DND-41 (cell line): ENCODE results near the gene NEURL3.
"Not testable (repeated sequence)": the region's sequence is repeated elsewhere in the genome, so short reads cannot be mapped to it uniquely, and the experiment has no call there.

Experiments
- ATAC-seq: fragments of 200-7000 bp; cut with Tn5 transposase; 3 replicates; pipeline ENCODE4 v1.9.1; 2021; ENCODE audit warnings: low read depth; ENCODE audit not compliant: insufficient read depth
- DNase-seq: peaks from one replicate; pipeline ENCODE4 v3.0.0-alpha.2; 2020
- H2AFZ ChIP-seq: 2 replicates; pipeline ENCODE4 v1.6.0; 2012; ENCODE audit warnings: low read depth, low read length
- H3K27ac ChIP-seq: 2 replicates; pipeline ENCODE4 v1.5.1; 2012; ENCODE audit warnings: low read length, inconsistent platforms
- H3K27me3 ChIP-seq: fragments of 200-600 bp; sonication (generic); 2 replicates; pipeline ENCODE4 v1.6.0; 2012; ENCODE audit warnings: low read length, mild to moderate bottlenecking, inconsistent platforms; ENCODE audit not compliant: insufficient read depth, poor library complexity
- H3K36me3 ChIP-seq: 2 replicates; pipeline ENCODE4 v1.5.1; 2012; ENCODE audit warnings: low read length, inconsistent platforms; ENCODE audit not compliant: insufficient read depth
- H3K4me1 ChIP-seq: 2 replicates; pipeline ENCODE4 v1.5.1; 2012; ENCODE audit warnings: mild to moderate bottlenecking, low read length; ENCODE audit not compliant: insufficient read depth
- H3K4me2 ChIP-seq: 2 replicates; pipeline ENCODE4 v1.6.0; 2012; ENCODE audit warnings: mild to moderate bottlenecking, moderate library complexity, low read length, inconsistent platforms; ENCODE audit not compliant: insufficient read depth
- H3K4me3 ChIP-seq, 2 experiments: fragments of 200-600 bp in 1 of 2; shearing (Covaris generic) in 1 of 2; 2 replicates each; pipeline ENCODE4 v1.5.1; 2012 to 2016; ENCODE audit warnings: inconsistent platforms in 2 of 2, low read length in 2 of 2, mild to moderate bottlenecking in 2 of 2, low read depth in 1 of 2, moderate library complexity in 1 of 2
- H3K79me2 ChIP-seq: 2 replicates; pipeline ENCODE4 v1.6.0; 2012; ENCODE audit warnings: low read length, inconsistent platforms; ENCODE audit not compliant: insufficient read depth
- H3K9ac ChIP-seq: 2 replicates; pipeline ENCODE4 v1.6.0; 2012; ENCODE audit warnings: low read depth, mild to moderate bottlenecking, inconsistent platforms, low read length, moderate library complexity
- H3K9me3 ChIP-seq: 2 replicates; pipeline ENCODE4 v1.5.1; 2012; ENCODE audit warnings: low read length, moderate library complexity, mild to moderate bottlenecking, inconsistent platforms; ENCODE audit not compliant: insufficient read depth, severe bottlenecking
- H4K20me1 ChIP-seq: 2 replicates; pipeline ENCODE4 v1.6.0; 2012; ENCODE audit warnings: low read length; ENCODE audit not compliant: insufficient read depth
- EZH2 ChIP-seq: IDR thresholded peaks from 3 replicates; pipeline ENCODE4 v1.6.1; 2012; ENCODE audit warnings: borderline replicate concordance, low read depth, mild to moderate bottlenecking, moderate library complexity, low read length, inconsistent platforms; ENCODE audit not compliant: severe bottlenecking
- TF ChIP-seq, protein P1 (sequence below): IDR thresholded peaks from 2 replicates; pipeline ENCODE4 v1.5.1; 2012; ENCODE audit warnings: borderline replicate concordance, low read length, moderate library complexity, mild to moderate bottlenecking; ENCODE audit not compliant: poor library complexity, severe bottlenecking; ENCODE audit errors: extremely low read depth

The NEURL3 gene

DNA sequence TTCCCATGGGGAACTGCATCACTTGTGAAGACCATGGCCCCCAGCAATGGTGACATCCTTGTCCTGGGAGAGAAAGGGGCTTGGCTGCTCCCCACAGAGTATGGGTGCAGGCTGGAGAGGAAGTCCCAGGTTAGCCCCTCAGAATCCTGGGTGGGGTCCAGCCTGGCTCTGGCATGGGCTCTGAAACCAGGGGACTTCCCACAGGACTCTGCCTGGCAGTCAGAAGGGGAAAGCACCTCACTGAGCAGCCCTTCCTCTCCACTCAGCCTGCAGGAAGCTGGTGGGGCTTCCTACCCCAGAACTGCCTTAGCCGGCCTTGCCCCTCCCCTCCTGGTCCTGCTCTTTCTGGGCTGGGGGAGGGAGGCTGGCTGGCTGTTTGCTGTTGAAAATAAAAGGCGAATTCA is 3.7 kb downstream of the NEURL3 start:
- ATAC-seq (peak; percentile 59; the same call in 2 of the 3 replicates), DNase-seq (no peak)
- Histone ChIP-seq H3K4me1 (no peaks in the 10 kb centered on the region), H3K36me3 (no peaks in the 10 kb centered on the region), H3K4me2 (no peak overlapping the region), H3K9me3 (no peaks in the 10 kb centered on the region), H3K9ac (no peak overlapping the region), H3K4me3 (no peak overlapping the region), H3K27ac (no peak overlapping the region), H4K20me1 (no peaks in the 10 kb centered on the region; the same call in none of the 2 replicates), H2AFZ (no peak overlapping the region), H3K79me2 (no peaks in the 10 kb centered on the region), H3K27me3 (peaks cover 8% of the 10 kb centered on the region)
- TF ChIP-seq, protein P1, sequence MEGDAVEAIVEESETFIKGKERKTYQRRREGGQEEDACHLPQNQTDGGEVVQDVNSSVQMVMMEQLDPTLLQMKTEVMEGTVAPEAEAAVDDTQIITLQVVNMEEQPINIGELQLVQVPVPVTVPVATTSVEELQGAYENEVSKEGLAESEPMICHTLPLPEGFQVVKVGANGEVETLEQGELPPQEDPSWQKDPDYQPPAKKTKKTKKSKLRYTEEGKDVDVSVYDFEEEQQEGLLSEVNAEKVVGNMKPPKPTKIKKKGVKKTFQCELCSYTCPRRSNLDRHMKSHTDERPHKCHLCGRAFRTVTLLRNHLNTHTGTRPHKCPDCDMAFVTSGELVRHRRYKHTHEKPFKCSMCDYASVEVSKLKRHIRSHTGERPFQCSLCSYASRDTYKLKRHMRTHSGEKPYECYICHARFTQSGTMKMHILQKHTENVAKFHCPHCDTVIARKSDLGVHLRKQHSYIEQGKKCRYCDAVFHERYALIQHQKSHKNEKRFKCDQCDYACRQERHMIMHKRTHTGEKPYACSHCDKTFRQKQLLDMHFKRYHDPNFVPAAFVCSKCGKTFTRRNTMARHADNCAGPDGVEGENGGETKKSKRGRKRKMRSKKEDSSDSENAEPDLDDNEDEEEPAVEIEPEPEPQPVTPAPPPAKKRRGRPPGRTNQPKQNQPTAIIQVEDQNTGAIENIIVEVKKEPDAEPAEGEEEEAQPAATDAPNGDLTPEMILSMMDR: no peak
- TF ChIP-seq EZH2: no peak

DNA sequence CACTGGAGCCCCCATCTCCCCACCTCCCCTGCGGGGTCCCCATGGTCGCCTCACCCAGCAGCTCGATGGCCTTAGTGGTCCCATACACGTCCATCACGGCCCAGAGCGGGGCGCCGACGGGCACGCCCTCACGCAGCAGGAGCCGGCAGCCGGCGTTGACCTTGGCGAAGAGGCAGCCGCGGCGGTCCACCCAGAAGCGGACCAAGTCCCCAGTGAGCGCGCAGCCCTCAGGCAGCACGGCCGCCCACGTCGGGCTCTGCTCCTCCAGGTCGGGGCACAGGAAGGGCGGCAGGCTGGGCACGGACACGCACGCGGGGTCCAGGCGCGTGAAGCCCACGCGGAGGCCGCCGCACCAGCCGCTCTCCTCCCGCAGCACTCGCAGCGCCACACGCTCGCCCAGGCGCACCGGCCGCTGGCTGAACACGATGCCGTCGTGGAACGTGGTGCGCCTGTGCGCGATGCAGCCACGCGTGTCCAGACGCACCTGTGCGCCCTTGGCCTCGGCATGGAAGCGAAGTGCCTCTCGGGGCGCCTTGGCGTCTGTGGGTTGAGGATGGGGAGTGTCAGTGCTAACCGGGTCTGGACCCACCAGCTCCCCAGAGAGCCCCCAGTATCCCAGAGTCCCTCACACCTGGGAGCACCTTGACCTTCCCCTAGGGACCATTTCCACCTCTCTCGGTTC is 4.6 kb downstream of the NEURL3 start:
- no peak overlapping the region for H2AFZ ChIP-seq
- no peaks in the 10 kb centered on the region for H3K9me3 ChIP-seq
- ATAC-seq (no peak), DNase-seq (no peak)
- H3K79me2 ChIP-seq: no peaks in the 10 kb centered on the region
- H3K27ac ChIP-seq: no peak overlapping the region
- H4K20me1 ChIP-seq: no peaks in the 10 kb centered on the region; the same call in 1 of the 2 replicates
- no peak overlapping the region for H3K4me2 ChIP-seq
- H3K9ac ChIP-seq: no peak overlapping the region
- H3K36me3 ChIP-seq: no peaks in the 10 kb centered on the region
- TF ChIP-seq EZH2: no peak
- TF ChIP-seq, protein P1: no peak
- H3K4me1 ChIP-seq: no peaks in the 10 kb centered on the region
- no peak overlapping the region for H3K4me3 ChIP-seq
- H3K27me3 ChIP-seq: peaks cover 8% of the 10 kb centered on the region

DNA sequence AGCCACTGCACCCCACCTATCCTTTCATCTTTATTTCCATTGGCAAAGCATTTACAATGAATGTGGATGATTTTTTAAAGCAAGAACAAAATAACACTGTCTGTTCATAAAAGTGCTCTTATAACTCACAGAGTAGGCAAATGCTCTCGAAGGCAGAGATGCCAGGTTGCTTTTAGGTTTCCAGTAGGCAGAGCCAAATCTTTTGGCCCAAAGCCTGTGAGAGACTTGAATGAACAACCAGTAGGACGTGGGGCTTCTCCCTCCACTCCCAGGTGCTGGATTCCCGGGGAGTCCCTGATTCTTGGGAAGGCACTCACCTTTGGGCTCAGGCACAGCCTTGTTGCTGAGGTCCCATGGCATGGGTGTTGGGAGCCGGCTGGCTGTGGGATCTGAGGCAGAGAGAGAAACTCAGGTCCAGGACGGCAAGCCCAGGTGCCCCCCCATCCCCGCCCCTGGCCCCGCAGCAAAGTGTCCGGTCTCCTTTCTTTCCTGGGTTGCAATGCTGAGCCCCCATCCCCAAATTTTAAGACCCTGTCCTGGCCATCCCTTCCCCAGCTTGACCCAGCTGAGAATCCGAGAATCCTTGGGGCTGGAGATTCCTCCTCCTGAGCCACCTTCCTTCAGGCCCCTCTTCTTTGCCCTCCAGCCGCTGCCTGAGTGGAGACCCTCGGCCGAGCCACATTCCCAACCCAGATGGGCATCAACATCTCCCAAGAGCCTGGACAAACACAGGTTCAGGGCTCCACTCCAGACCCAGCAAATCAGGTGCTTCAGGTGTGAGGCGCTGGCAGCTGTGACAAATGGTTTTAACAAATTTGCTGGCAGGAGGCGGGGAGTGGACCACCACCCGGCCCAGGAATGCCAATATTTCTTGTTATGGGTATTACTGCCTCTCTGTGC is 5.8 kb downstream of the NEURL3 start:
- Histone ChIP-seq H2AFZ (no peak overlapping the region), H3K9ac (no peak overlapping the region), H3K4me3 (no peak overlapping the region), H3K79me2 (no peaks in the 10 kb centered on the region), H3K9me3 (no peaks in the 10 kb centered on the region), H3K4me1 (no peaks in the 10 kb centered on the region), H3K27me3 (peaks cover 8% of the 10 kb centered on the region), H3K4me2 (no peak overlapping the region), H4K20me1 (no peaks in the 10 kb centered on the region; the same call in 1 of the 2 replicates), H3K36me3 (no peaks in the 10 kb centered on the region), H3K27ac (no peak overlapping the region)
- DNase-seq (no peak), ATAC-seq (no peak)
- TF ChIP-seq, protein P1: no peak
- TF ChIP-seq EZH2: no peak

DNA sequence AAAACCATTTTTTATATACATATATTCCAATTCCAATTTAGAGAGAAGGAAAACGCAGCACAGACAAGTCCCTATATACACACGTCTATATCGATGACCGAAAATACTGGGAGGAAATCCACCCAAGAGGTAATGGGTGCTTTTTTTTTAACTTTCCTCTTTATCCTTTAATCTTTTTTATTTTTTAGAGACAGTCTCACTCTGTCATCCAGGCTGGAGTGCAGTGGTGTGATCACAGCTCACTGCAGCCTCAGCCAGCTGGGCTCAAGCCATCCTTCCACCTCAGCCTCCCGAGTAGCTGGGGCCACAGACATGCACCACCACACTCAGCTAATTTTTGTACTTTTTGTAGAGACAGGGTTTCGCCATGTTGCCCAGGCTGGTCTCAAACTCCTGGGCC is 6.5 kb downstream of the NEURL3 start:
- H3K4me2 ChIP-seq, H2AFZ ChIP-seq, H3K4me3 ChIP-seq, H3K9me3 ChIP-seq, H3K36me3 ChIP-seq, H4K20me1 ChIP-seq, DNase-seq, H3K27ac ChIP-seq, H3K27me3 ChIP-seq, ATAC-seq, H3K79me2 ChIP-seq, H3K4me1 ChIP-seq, H3K9ac ChIP-seq: not testable (repeated sequence)
